Neural crest cell (in vitro differentiated cells): ENCODE results near the gene FAM171A1. TPM values are rescaled to one million over a fixed set of nuclear protein-coding genes. Genes with fewer than 3 reads are reported as not detected.

Experiments
- DNase-seq: peaks from one replicate; pipeline ENCODE4 v3.0.0; 2021; ENCODE audit warnings: low read depth, mixed read lengths, low spot score
- H3K27ac Mint-ChIP-seq: one replicate; pipeline ENCODE4 v1.8.0; 2021; ENCODE audit warnings: mild to moderate bottlenecking, mixed read lengths; ENCODE audit not compliant: unreplicated experiment
- H3K27me3 Mint-ChIP-seq: 2 replicates; pipeline ENCODE4 v1.8.0; 2021; ENCODE audit warnings: low read depth, mild to moderate bottlenecking, mixed read lengths
- H3K36me3 Mint-ChIP-seq: 2 replicates; pipeline ENCODE4 v1.8.0; 2021; ENCODE audit warnings: low read depth, mild to moderate bottlenecking, mixed read lengths
- H3K4me1 Mint-ChIP-seq: 2 replicates; pipeline ENCODE4 v1.8.0; 2021; ENCODE audit warnings: mixed read lengths
- H3K4me3 Mint-ChIP-seq: one replicate; pipeline ENCODE4 v1.8.0; 2021; ENCODE audit warnings: mild to moderate bottlenecking, mixed read lengths
- H3K9me3 Mint-ChIP-seq: 2 replicates; pipeline ENCODE4 v1.8.0; 2021; ENCODE audit warnings: mixed read lengths
- CTCF ChIP-seq: fragments of 200-600 bp; sonication (generic); conservative IDR thresholded peaks from 2 replicates; pipeline ENCODE4 v1.5.0; 2021; ENCODE audit warnings: antibody characterized with exemption, mild to moderate bottlenecking
- total RNA-seq: library from RNA; stranded (reverse); gene quantifications from 2 replicates; pipeline ENCODE4 v1.2.1, GENCODE V29; 2021

The FAM171A1 gene
- total RNA-seq, 1 donor from 2014 or later: 64.2 TPM

- H3K27ac Mint-ChIP-seq: no peak overlapping the region
- H3K4me1 Mint-ChIP-seq: peaks cover 32% of the 10 kb centered on the region
- peaks cover 2% of the 10 kb centered on the region for H3K9me3 Mint-ChIP-seq
- H3K36me3 Mint-ChIP-seq: peaks cover 9% of the 10 kb centered on the region
- H3K4me3 Mint-ChIP-seq: no peak overlapping the region
- no peak for TF ChIP-seq CTCF
- no peak for DNase-seq
- H3K27me3 Mint-ChIP-seq: no peaks in the 10 kb centered on the region
Observed at GRCh38 chr10:15321431-15322341, 49.4 kb downstream of the FAM171A1 start.

GRCh38 chr10:15320522-15321203 lies 50.4 kb downstream of the FAM171A1 start:
- no peaks in the 10 kb centered on the region for H3K27me3 Mint-ChIP-seq
- H3K4me3 Mint-ChIP-seq: no peak overlapping the region
- no peak overlapping the region for H3K27ac Mint-ChIP-seq
- H3K36me3 Mint-ChIP-seq: peaks cover 4% of the 10 kb centered on the region
- TF ChIP-seq CTCF: no peak
- H3K9me3 Mint-ChIP-seq: peaks cover 2% of the 10 kb centered on the region
- no peak for DNase-seq
- H3K4me1 Mint-ChIP-seq: peaks cover 34% of the 10 kb centered on the region

- no peaks in the 10 kb centered on the region for H3K27me3 Mint-ChIP-seq
- H3K27ac Mint-ChIP-seq: no peak overlapping the region
- no peak for TF ChIP-seq CTCF
- H3K4me3 Mint-ChIP-seq: no peak overlapping the region
- peaks cover 2% of the 10 kb centered on the region for H3K9me3 Mint-ChIP-seq
- DNase-seq: no peak
- peaks cover 3% of the 10 kb centered on the region for H3K36me3 Mint-ChIP-seq
- H3K4me1 Mint-ChIP-seq: peaks cover 35% of the 10 kb centered on the region
Observed at GRCh38 chr10:15320118-15320517, 51.0 kb downstream of the FAM171A1 start.

- no peak for DNase-seq
- H3K4me1 Mint-ChIP-seq: peaks cover 42% of the 10 kb centered on the region
- H3K9me3 Mint-ChIP-seq: peaks cover 2% of the 10 kb centered on the region
- no peak for TF ChIP-seq CTCF
- no peak overlapping the region for H3K4me3 Mint-ChIP-seq
- H3K27ac Mint-ChIP-seq: peak overlapping the region; percentile 20
- H3K27me3 Mint-ChIP-seq: no peaks in the 10 kb centered on the region
- H3K36me3 Mint-ChIP-seq: peaks cover 3% of the 10 kb centered on the region
Observed at GRCh38 chr10:15316871-15317464, 54.1 kb downstream of the FAM171A1 start.

GRCh38 chr10:15316145-15316544 lies 54.9 kb downstream of the FAM171A1 start:
- peaks cover 3% of the 10 kb centered on the region for H3K36me3 Mint-ChIP-seq
- DNase-seq: no peak
- no peak overlapping the region for H3K27ac Mint-ChIP-seq
- H3K4me3 Mint-ChIP-seq: no peak overlapping the region
- no peaks in the 10 kb centered on the region for H3K27me3 Mint-ChIP-seq
- no peak for TF ChIP-seq CTCF
- H3K9me3 Mint-ChIP-seq: peaks cover 2% of the 10 kb centered on the region
- peaks cover 48% of the 10 kb centered on the region for H3K4me1 Mint-ChIP-seq
